ENCODE results near the gene BIRC5. TPM values are rescaled to one million over a fixed set of nuclear protein-coding genes. Genes with fewer than 3 reads are reported as not detected.

The BIRC5 gene
- total and polyA plus RNA-seq, 2 experiments from 2014 or later, result 17.7 to 65.2 TPM

- no peak overlapping the region for H3K4me3 ChIP-seq
- no peaks in the 10 kb centered on the region for H3K9me3 ChIP-seq (ENCODE audit: low read depth)
- no peak for DNase-seq (ENCODE audit: low read depth in 1 of 2, low spot score in 1 of 2)
- H3K27me3 ChIP-seq, result no peaks in the 10 kb centered on the region
- TF ChIP-seq, protein P1, sequence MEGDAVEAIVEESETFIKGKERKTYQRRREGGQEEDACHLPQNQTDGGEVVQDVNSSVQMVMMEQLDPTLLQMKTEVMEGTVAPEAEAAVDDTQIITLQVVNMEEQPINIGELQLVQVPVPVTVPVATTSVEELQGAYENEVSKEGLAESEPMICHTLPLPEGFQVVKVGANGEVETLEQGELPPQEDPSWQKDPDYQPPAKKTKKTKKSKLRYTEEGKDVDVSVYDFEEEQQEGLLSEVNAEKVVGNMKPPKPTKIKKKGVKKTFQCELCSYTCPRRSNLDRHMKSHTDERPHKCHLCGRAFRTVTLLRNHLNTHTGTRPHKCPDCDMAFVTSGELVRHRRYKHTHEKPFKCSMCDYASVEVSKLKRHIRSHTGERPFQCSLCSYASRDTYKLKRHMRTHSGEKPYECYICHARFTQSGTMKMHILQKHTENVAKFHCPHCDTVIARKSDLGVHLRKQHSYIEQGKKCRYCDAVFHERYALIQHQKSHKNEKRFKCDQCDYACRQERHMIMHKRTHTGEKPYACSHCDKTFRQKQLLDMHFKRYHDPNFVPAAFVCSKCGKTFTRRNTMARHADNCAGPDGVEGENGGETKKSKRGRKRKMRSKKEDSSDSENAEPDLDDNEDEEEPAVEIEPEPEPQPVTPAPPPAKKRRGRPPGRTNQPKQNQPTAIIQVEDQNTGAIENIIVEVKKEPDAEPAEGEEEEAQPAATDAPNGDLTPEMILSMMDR (IDR thresholded peaks at IDR 0.05; ENCODE audit: low read depth, low read length), result no peak
- H3K27ac ChIP-seq, result peak overlapping the region; percentile 18
- H3K4me1 ChIP-seq (ENCODE audit: low read depth), result peaks cover 55% of the 10 kb centered on the region
- no peaks in the 10 kb centered on the region for H3K36me3 ChIP-seq
These were observed 53.4 kb downstream of the BIRC5 start for GRCh38 chr17:78267253-78268073.

GRCh38 chr17:78268191-78268874 lies 54.3 kb downstream of the BIRC5 start:
- Histone ChIP-seq H3K36me3 (no peaks in the 10 kb centered on the region), H3K9me3 (ENCODE audit: low read depth) (no peaks in the 10 kb centered on the region), H3K27me3 (no peaks in the 10 kb centered on the region), H3K4me3 (no peak overlapping the region), H3K27ac (peak overlapping the region; percentile 88), H3K4me1 (ENCODE audit: low read depth) (peaks cover 58% of the 10 kb centered on the region)
- no peak for DNase-seq (ENCODE audit: low read depth in 1 of 2, low spot score in 1 of 2)
- TF ChIP-seq, protein P1 (IDR thresholded peaks at IDR 0.05; ENCODE audit: low read depth, low read length), result no peak

DNA sequence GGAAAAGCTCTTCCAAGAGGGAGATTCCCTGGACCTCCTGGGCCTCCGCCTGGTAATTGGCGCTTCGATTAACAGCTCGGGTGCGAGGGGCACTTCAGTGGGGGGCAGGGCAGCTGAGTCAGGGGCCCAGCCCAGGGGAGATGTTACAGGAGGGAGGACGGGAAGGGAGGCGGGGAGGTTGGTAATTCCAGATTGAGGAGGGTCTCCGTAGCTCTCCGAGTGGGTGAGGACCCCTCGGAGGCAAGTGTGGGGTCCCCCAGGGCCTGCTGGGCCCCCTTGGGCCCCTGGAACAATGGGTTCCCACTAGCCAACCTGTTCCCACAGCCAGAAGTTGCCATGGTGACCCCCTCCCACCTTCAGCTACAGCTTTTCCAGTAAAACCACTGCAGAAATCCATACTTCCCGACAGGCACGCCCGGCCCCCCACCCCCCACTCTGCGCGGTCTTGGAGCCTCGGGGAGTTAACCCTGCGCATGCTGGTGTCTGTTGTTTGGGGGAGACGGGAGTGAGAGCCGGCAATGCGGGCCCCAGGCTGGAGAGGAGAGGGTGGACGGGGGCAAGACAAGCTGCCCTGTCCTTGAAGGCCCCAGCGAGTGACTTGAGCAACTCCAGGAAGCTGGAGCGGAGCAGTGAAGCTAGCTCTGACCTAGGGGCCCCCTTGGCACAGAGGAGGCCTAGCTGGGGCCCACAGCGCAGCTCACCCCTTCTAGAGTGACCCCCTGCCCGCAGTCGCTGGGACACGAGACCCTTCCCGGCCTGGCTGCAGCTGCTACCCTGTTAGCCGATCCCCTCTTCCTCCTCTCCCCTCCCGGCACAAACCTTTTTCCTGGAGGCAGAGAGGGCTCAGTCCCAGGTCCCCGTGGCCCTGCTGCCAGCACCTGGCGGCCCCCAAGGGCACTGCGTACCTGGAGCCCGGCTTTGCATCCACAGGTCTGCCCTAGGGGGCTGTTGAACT lies 55.2 kb downstream of the BIRC5 start:
- H3K4me1 ChIP-seq (ENCODE audit: low read depth), result peaks cover 57% of the 10 kb centered on the region
- DNase-seq (ENCODE audit: low read depth in 1 of 2, low spot score in 1 of 2), result peak; percentile 59 to 96

DNA sequence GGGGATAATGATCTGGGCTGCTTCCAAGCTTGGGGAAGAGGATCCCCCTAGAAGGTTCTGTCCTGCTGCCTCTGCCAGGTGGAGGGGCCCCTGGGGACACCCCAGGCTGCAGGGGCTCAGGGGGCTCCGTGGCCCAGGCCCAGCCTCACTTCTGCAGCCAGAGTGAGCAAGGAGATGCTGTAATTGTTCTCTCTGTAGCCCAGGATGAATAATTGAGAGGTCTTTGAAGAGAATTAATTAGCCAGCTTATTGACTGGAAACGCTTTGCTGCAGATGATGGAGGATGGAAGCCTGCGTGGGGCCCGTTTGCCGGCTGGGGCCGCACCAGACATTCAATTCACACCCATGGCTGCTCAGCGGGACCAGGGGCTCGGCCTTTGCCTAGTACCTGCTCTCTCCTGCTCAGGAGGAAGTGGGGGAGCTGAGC lies 55.9 kb downstream of the BIRC5 start:
- Histone ChIP-seq H3K36me3 (no peaks in the 10 kb centered on the region), H3K4me3 (no peak overlapping the region), H3K9me3 (ENCODE audit: low read depth) (no peaks in the 10 kb centered on the region), H3K27me3 (no peaks in the 10 kb centered on the region), H3K4me1 (ENCODE audit: low read depth) (peaks cover 57% of the 10 kb centered on the region), H3K27ac (peak overlapping the region; percentile 88)
- TF ChIP-seq, protein P1 (IDR thresholded peaks at IDR 0.05; ENCODE audit: low read depth, low read length), result no peak
- no peak for DNase-seq (ENCODE audit: low read depth in 1 of 2, low spot score in 1 of 2)

More for the DNA sequence above, 55.2 kb downstream of the BIRC5 start:
- no peaks in the 10 kb centered on the region for H3K9me3 ChIP-seq (ENCODE audit: low read depth)
- TF ChIP-seq, protein P1 (IDR thresholded peaks at IDR 0.05; ENCODE audit: low read depth, low read length), result no peak
- no peak overlapping the region for H3K4me3 ChIP-seq
- no peaks in the 10 kb centered on the region for H3K36me3 ChIP-seq
- no peaks in the 10 kb centered on the region for H3K27me3 ChIP-seq
- peak overlapping the region; percentile 88 for H3K27ac ChIP-seq
